Lung (tissue), 12 donors: ENCODE data around the gene VEGFB. TPM values are rescaled to one million over a fixed set of nuclear protein-coding genes. Genes with fewer than 3 reads are reported as not detected.

Experiments
- ATAC-seq: fragments of 200-7000 bp; cut with Tn5 transposase; one replicate; pipeline ENCODE4 v1.9.1; 2020; ENCODE audit warnings: moderate number of reproducible peaks; ENCODE audit not compliant: insufficient read depth, low FRiP score
- DNase-seq, 3 donors: peaks; one replicate each; pipeline ENCODE4 v3.0.0-alpha.2; 2013 to 2017
- H3K27ac ChIP-seq, 2 donors: one replicate each; pipeline ENCODE4 v1.5.1; 2013; ENCODE audit warnings: mild to moderate bottlenecking in 2 of 2, moderate library complexity in 2 of 2, control low read depth in 1 of 2, inconsistent platforms in 1 of 2, low read depth in 1 of 2, low read length in 1 of 2
- H3K27me3 ChIP-seq, 3 donors: one replicate each; pipeline ENCODE4 v1.5.1; 2013; ENCODE audit warnings: low read length in 2 of 3; ENCODE audit not compliant: control insufficient read depth in 3 of 3, insufficient read depth in 3 of 3
- H3K36me3 ChIP-seq, 4 donors: one replicate each; pipeline ENCODE4 v1.5.1; 2013; ENCODE audit warnings: low read length in 4 of 4, mild to moderate bottlenecking in 1 of 4, moderate library complexity in 1 of 4; ENCODE audit not compliant: control insufficient read depth in 4 of 4, insufficient read depth in 4 of 4
- H3K4me1 ChIP-seq, 5 donors: one replicate each; pipeline ENCODE4 v1.5.1; 2013; ENCODE audit warnings: low read length in 5 of 5, mild to moderate bottlenecking in 2 of 5, moderate library complexity in 1 of 5; ENCODE audit not compliant: control insufficient read depth in 5 of 5, insufficient read depth in 5 of 5
- H3K4me3 ChIP-seq: one replicate; pipeline ENCODE4 v1.5.1; 2013; ENCODE audit warnings: mild to moderate bottlenecking, control low read depth, moderate library complexity
- H3K9ac ChIP-seq, 2 donors: one replicate each; pipeline ENCODE4 v1.5.1; 2013; ENCODE audit warnings: low read length in 2 of 2, control low read depth in 1 of 2; ENCODE audit not compliant: insufficient read depth in 1 of 2
- H3K9me3 ChIP-seq, 4 donors: one replicate each; pipeline ENCODE4 v1.5.1; 2013; ENCODE audit warnings: low read length in 3 of 4, mild to moderate bottlenecking in 1 of 4, moderate library complexity in 1 of 4; ENCODE audit not compliant: control insufficient read depth in 4 of 4, insufficient read depth in 3 of 4
- whole genome bisulfite sequencing, 2 donors: extraction: QIAGEN DNeasy Blood & Tissue Kit; methylation state at CpG; one replicate each; pipeline ENCODE4 v1.1.7; 2013; 5-methylcytosine and 5-hydroxymethylcytosine counted together
- polyA plus RNA-seq, 2 donors: library from polyadenylated mRNA; stranded (reverse); fragments of 200-250 nt; gene quantifications; one replicate each; pipeline ENCODE4 v1.2.1, GENCODE V29; 2013
- total RNA-seq, 2 donors: library from RNA; depleted of rRNA in 1 of 2; stranded (reverse); fragments of >200 nt in 1 of 2; gene quantifications; one replicate each; pipeline ENCODE4 v1.2.1, GENCODE V29; 2014 to 2021
- TF ChIP-seq, protein P1 (sequence below): IDR thresholded peaks from 2 replicates; pipeline ENCODE4 v1.5.1; 2012; ENCODE audit warnings: mild to moderate bottlenecking; ENCODE audit errors: control extremely low read depth, extremely low read depth
- donor health status: control.
- donor health status: control.
- donor health status: Bipolar disorder and iron deficiency.
- donor health status: healthy.
- donor health status: DM: yes; HTN: yes; CAD: no.

VEGFB gene
- total and polyA plus RNA-seq, 4 donors, result 37.8 to 124 (median 79.4) TPM

DNA sequence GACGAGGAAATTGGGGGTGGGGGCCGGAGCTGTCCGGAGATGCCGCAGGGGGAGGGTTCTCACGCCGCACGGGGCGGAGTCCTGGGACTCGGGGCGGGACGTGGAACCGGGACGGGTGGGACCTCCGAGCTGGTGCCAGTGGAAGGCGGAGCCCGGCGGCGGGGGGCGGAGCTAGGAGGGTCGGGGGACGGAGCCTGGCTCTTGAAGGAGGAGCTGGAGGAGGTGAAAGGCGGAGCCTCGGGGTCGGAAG, 6.8 kb downstream of the VEGFB start:
- TF ChIP-seq, protein P1, sequence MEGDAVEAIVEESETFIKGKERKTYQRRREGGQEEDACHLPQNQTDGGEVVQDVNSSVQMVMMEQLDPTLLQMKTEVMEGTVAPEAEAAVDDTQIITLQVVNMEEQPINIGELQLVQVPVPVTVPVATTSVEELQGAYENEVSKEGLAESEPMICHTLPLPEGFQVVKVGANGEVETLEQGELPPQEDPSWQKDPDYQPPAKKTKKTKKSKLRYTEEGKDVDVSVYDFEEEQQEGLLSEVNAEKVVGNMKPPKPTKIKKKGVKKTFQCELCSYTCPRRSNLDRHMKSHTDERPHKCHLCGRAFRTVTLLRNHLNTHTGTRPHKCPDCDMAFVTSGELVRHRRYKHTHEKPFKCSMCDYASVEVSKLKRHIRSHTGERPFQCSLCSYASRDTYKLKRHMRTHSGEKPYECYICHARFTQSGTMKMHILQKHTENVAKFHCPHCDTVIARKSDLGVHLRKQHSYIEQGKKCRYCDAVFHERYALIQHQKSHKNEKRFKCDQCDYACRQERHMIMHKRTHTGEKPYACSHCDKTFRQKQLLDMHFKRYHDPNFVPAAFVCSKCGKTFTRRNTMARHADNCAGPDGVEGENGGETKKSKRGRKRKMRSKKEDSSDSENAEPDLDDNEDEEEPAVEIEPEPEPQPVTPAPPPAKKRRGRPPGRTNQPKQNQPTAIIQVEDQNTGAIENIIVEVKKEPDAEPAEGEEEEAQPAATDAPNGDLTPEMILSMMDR, result no peak
- peaks cover 0 to 24% (median 20%) of the 10 kb centered on the region in 5 donors for H3K4me1 ChIP-seq
- H3K36me3 ChIP-seq, result peaks cover 0 to 23% (median 6%) of the 10 kb centered on the region in 4 donors
- ATAC-seq, result no peak
- H3K9me3 ChIP-seq, result no peaks in the 10 kb centered on the region
- DNase-seq, result peak in 2 of 3 donors; percentile 100
- 1% methylated on average over 24 of the region's 24 CpGs for WGBS, 2 donors
- peak overlapping the region in 1 of 2 donors; percentile 61 for H3K9ac ChIP-seq
- H3K27me3 ChIP-seq, result no peaks in the 10 kb centered on the region
- H3K27ac ChIP-seq, result peak overlapping the region; percentile 92 to 96
- peak overlapping the region; percentile 61 for H3K4me3 ChIP-seq

DNA sequence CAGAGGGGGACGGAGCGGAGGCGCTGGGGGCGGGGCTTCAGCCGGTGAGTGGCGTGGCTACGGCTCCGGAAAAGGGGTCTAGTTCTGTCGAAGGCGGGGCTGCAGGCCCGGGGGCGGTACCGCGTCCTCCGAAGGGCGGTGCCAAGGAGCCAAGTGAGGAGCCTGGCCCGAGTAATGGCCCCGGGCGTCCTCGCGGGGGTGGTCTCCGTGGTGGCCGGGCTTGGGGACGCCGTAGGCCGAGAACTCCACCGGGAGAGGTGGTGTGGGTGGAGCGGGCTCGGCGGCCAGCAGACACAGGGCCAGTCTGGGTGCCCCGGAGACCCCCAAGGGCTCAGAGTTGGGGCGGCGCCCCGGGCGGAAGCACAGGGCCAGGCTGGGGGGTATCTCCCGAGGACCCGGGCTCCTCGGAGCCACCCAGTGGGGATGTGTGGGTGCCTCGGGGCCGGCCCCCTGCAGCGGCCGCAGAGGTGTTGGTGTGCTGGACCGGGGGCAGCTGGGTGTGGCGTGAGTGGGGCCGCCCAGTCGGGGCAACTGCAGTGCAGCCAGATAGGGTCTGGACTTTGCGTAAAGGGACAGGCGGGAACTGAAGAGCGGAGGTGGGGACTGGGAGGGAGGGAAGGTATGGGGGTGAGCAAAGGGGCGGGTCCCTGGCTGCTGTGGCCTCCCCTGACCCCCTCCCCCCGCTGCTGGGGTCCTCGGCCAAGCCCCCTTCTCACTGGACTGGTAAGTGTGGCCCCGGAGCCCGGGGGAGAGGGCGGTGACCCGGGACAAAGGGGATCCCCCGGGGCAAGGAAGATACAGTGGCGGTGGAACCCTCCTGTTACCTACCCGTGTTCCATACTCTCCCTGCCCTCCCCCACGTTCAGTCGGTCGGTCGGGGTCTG, 7.3 kb downstream of the VEGFB start:
- Histone ChIP-seq H3K27me3 (no peaks in the 10 kb centered on the region), H3K9ac (peak overlapping the region in 1 of 2 donors; percentile 53), H3K27ac (peak overlapping the region; percentile 88 to 95), H3K9me3 (no peaks in the 10 kb centered on the region), H3K4me1 (peaks cover 0 to 24% (median 20%) of the 10 kb centered on the region in 5 donors), H3K36me3 (peaks cover 0 to 23% (median 6%) of the 10 kb centered on the region in 4 donors), H3K4me3 (peak overlapping the region; percentile 75)
- DNase-seq (peak; percentile 43 to 100 (median 56)), ATAC-seq (peak; percentile 84)
- TF ChIP-seq, protein P1, result no peak
- WGBS, 2 donors, result 0 to 1% methylated on average over 58 to 63 of the region's 63 CpGs

DNA sequence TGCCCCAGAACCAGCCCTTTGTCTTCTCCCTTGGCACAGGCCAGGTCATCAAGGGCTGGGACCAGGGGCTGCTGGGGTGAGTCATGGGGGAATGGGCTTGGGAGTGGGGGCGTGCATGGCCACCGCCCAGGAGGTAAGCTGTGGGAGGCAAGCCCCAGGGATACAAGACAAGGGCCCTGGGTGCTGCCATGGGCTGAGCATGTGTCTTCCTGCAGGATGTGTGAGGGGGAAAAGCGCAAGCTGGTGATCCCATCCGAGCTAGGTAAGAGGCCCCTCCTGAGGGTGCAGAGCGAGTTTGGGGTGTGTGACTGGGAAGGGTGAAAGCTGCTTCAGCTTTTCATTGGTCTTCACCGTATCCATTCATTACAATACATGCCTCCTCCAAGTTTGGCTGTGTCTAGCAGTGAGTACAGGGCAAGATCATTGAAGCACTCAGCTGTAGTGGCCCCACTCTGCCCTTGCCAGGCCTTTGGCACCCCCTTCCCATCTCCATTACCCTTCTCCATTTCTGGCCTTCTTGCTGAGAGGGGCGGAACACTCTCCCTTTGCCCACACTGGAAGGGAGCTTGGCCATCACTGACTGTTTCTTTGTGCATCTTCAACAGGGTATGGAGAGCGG, 9.0 kb downstream of the VEGFB start:
- no peak overlapping the region for H3K27ac ChIP-seq
- no peak overlapping the region for H3K9ac ChIP-seq
- TF ChIP-seq, protein P1, result no peak
- peaks cover 0 to 31% (median 17%) of the 10 kb centered on the region in 5 donors for H3K4me1 ChIP-seq
- no peak for ATAC-seq
- H3K9me3 ChIP-seq, result no peaks in the 10 kb centered on the region
- no peak for DNase-seq
- H3K4me3 ChIP-seq, result no peak overlapping the region
- 89 to 91% methylated on average over 8 of the region's 8 CpGs for WGBS, 2 donors
- H3K36me3 ChIP-seq, result peaks cover 0 to 15% (median 3%) of the 10 kb centered on the region in 4 donors
- H3K27me3 ChIP-seq, result no peaks in the 10 kb centered on the region
